ENCODE data around the gene MMP15.

DNA sequence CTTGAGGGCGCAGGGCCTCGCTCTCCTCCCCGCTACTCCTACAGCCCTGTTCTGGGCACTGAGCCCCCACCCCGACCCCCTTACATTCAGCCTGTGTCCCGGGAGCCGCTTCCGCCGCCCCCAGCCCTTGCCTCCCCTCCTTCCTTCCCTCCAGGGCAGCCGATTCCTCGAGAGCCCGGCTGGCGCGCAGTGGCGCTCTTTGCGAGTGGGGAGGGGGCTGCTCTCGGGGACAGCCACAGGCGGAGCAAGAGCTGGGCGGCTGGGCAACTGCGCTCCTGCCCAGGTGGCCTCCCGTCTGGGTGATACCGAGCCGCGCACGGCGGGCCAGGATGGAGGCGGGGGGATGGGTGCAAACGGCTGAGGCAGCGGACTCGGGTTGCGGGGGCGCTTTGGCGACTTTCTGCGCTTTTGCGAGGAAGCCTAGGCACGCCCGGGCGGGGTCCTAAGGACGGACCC, 1.2 kb downstream of the MMP15 start:
- no peak for TF ChIP-seq POLR2A (IDR thresholded peaks at IDR 0.05; ENCODE audit: low read length)
- no peak for TF ChIP-seq GATA1 (IDR thresholded peaks at IDR 0.05; ENCODE audit: low read depth, low read length)
